DMS114 treated with DMSO at 0.1 percent for 48 hours (cell line): ENCODE measurements around the gene SNX17.
"Not testable (repeated sequence)": the region's sequence is repeated elsewhere in the genome, so short reads cannot be mapped to it uniquely, and the experiment has no call there.

Source experiments
- DNase-seq: peaks from one replicate; lab custom pipeline; 2025; ENCODE audit not compliant: unreplicated experiment; lab: John Stamatoyannopoulos, UW

Gene SNX17, protein sequence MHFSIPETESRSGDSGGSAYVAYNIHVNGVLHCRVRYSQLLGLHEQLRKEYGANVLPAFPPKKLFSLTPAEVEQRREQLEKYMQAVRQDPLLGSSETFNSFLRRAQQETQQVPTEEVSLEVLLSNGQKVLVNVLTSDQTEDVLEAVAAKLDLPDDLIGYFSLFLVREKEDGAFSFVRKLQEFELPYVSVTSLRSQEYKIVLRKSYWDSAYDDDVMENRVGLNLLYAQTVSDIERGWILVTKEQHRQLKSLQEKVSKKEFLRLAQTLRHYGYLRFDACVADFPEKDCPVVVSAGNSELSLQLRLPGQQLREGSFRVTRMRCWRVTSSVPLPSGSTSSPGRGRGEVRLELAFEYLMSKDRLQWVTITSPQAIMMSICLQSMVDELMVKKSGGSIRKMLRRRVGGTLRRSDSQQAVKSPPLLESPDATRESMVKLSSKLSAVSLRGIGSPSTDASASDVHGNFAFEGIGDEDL

DNA sequence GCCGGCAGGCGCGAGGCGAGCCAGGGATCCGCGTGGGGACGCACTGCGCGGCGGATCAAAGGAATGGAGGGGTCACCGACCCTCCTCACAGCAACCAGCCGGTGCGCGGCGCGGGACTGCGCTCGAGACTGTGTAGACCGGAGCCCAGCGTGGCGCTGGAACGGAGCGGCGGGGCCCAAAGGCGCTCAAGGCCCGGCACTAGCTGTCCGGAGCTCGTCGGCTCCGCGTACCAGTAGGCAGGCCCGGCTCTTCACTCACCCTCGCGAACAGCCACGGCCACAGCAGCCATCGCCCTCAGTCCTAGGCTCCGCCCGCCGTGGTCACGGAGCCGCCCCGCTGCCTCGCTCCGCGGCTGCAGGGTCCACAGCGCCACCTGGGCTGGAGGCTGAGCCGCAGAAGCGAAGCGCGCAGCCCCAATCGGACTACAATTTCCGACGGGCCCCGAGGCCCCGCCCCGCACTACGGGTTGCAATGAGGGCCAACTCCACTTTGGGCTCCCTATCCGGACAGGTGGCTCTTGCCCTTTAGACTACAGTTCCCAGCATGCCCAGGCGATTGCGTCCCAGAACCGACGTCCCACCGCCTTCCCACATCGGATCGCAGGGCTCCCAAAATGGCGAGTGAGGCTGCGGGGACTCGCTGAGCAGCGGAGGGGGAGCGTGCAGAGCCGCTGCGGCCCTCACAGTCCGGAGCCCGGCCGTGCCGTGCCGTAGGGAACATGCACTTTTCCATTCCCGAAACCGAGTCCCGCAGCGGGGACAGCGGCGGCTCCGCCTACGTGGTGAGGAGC lies at the start of gene SNX17, which contains the start of gene EIF2B4:
Gene SNX17 (plus strand): TSS at position 591 of the 790 bp plus-strand sequence. CDS start 128 bp downstream, at position 719.
Gene EIF2B4 (minus strand): TSS at position 313 of the 790 bp plus-strand sequence. CDS start 24 bp downstream, at position 289.
- peak; percentile 98 for DNase-seq

DNA sequence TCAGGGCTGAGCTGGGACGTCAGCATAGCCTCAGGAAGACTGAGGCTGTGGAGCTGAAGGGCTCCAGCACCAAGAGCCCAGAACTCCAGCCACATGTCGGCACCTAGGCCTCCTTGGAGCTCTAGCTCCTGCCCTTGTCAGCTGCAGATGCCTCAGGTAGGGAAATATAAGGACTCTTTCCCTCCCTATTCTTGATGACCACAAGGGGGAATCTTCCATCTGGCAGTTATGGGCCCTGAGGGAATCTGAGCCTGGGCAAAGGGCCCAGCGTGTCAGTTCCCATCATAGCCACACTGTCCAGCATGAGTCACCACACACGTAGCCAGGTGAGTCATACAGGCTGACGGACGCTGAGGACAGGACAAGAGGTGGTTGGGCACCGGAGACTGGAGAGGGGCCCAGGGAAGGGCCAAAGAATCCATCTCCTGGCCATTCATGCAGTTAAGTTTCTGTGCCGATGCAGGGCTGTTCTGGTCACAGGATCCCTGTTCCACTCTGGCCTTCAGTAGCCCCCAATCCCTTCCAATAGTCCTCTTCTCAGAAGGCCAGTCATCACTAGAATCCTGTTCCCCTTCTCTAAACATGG lies 49.4 kb upstream of the SNX17 start:
- DNase-seq: peak; percentile 29

DNA sequence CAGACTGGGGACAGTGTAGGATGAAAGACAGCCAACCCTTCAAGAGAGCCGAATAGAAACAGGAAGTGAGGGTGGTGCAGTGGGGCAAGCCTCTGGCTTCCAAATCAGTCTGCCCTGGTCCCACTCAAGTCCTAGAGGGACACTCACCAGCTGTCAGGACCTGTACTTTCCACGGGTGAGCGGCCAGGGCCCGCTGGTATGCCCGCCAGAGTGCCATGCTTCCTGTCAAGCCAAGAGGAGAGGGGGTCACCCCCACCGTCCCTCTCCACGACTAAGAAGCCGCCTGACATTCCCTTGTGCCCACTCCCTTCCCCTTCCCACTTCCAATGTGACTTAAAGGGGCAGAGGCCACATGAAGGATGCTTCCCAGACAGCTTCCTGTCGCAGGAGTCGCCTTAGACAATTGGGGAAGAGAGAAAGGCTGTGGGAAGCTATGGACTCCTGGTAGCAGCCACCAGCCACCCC lies 48.1 kb upstream of the SNX17 start:
- DNase-seq: no peak

DNA sequence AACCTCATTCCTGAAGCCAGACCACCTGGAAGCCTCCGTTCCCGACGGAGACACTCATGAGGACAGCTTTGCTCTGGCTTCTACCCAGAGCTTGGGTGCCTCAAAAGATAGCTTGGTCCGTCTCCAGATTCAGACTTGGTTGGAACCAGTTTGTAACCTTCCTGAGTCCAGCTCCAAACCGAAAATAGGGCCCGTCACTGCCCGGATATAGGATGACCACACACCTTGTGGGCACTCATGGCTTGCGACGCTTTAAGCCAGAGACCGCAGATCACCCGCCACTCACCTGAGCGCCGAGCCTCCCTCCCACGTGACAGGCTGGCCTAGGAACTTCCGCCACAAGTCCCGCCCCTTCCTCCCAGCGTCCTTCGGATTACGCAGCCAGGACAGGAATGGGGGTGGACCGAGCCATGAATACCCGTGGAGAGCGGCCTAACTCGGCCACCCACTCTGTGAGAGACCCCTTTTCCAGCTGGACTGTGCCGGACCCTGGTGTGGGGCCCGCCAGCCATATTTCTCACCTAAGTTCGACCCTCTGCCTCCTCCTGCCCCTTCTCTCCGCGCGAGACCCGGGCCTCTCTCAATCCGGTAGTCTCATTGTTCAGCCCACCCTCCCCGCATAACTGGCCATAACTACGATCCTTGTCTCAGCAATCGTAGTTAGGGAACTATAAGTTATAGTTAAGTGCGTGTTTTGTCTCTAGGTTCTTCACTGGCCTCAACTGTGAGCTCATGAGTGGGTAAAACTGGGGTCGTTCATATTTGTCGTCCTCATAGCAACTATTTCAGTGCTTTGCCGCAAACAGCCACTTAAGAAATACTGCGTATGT lies 47.4 kb upstream of the SNX17 start, which contains the start of gene MPV17:
Gene MPV17 (minus strand): TSS at position 332 of the 830 bp plus-strand sequence. CDS start 580 bp downstream, outside the sequence.
- DNase-seq: peak; percentile 81

DNA sequence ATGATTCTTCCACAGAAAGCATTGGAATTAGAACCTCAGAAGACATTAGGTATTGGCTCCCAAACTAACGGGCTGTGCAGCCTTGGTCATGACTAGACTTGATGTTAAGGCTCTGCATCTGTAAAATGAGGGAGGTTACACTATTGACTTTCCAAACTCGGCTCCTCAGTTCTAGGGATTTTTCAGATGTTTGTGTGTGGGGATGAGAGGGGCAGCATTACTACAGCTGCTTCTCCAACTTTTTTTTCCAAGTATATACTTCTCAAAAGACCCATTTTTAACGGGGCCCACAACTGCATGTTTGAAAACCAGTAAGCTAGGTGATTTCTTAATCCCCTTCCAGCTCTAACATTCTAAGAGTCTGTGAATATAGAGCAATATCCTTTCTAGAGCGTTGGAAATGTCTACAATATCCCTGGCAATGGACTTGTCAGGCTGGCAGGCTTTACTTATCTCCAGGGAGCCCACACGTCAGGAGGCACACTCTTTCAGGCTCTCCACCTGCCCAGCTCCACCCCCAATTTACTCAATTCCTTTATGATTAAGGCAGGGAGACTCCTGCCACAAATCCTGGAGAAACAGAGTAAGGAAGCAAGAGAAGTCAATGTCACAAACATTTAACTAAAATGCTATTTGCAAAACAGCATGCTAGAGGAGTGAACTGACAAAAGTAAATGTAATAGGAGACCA lies 46.7 kb upstream of the SNX17 start:
- DNase-seq: no peak

DNA sequence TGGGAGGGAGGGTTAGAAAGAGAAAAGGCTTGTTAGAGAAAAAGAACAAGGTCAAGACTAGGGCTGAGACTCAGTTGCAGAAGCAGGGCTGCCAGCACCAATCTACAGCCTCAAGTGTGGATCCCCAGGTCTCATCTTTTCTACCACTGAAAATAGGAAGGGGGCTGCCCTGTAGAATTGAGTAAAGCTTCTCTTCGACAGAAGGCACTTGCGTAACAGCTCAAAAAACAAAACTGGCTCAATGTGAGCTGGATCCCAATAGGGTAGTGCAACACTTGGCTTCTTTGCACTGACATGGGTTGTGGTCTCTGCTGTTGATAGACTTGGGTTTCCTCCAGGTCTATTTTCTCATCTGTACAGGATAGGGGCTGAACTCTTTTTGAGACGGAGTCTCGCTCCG lies 45.7 kb upstream of the SNX17 start:
- no peak for DNase-seq

DNA sequence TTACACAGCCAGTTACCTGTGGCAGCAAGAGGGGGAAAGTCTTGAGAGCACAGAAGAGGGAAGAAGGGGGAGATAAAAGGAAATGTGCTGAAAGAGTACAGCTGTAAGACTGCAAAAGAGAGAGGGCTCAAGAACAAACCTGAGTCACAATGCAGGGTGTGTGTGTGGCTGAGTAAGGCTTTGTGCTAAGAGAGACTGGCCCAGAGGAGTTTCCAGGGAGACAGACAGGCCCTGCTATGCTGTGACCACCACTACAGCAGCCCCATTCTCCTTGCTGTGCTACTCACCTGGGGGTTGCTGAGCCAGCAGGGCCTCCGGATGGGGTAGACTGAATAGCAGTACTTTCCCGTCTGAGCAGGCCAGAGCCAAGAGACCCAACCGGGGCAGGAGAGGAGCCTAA lies 35.1 kb upstream of the SNX17 start:
- DNase-seq: no peak

DNA sequence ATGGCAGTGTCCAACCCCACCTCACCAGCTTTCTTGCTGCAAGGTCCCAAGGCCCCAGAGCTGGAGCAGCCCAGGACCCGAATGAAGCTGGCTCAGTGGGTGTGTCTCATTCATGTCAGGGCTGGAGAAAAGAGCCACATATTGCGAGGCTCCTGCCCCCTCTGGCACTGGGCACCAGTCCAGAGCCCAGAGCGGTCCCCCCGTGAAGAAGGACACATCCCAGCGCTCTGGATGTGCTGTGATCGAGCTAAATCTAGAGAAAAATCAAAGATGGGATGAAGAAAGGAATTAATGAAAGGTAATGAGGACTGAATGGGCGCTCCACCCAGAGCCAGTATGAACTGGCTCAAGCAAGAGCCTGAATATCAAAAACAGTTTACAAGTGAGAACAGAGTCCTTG lies 34.2 kb upstream of the SNX17 start:
- no peak for DNase-seq

DNA sequence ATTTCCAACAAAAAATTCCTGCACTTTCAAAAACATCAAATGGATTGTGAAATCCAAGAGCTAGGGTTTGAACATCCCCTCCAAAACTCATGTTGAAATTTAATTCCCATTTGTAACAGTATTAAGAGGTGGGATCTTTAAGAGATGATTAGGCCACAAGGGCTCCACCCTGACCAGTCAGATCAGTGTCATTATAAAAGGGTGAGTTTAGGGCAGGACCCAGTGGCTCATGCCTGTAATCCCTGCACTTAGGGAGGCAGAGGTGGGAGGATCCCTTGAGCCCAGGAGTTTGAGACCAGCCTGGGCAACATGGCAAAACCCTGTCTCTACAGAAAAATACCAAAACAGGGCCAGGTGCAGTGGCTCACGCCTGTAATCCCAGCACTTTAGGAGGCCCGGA lies 22.8 kb upstream of the SNX17 start:
- no peak for DNase-seq

DNA sequence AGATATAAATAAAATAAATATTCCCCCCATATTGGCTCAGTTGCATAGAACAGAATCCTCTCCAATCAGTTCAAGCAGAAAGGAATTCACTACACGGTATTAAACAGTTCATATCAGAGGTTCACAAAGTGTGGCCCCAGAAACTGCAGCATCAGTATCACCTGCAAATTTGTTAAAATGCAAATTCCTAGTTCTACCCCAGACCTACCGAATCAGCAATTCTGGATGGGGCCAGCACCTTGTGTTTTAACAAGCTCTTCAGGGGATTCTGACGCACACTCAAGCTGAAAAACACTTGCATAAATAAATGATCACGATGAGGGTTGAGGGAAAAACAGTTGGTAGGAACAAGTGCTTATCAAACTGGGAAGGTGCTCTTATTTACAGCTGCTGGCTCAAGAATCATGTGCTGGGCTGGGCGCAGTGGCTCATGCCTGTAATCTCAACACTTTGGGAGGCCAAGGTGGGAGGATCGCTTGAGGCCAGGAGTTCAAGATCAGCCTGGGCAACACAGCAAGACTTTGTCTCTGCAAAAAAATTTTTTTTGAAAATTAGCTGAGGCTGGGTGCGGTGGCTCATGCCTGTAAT lies 20.2 kb upstream of the SNX17 start:
- DNase-seq: no peak

DNA sequence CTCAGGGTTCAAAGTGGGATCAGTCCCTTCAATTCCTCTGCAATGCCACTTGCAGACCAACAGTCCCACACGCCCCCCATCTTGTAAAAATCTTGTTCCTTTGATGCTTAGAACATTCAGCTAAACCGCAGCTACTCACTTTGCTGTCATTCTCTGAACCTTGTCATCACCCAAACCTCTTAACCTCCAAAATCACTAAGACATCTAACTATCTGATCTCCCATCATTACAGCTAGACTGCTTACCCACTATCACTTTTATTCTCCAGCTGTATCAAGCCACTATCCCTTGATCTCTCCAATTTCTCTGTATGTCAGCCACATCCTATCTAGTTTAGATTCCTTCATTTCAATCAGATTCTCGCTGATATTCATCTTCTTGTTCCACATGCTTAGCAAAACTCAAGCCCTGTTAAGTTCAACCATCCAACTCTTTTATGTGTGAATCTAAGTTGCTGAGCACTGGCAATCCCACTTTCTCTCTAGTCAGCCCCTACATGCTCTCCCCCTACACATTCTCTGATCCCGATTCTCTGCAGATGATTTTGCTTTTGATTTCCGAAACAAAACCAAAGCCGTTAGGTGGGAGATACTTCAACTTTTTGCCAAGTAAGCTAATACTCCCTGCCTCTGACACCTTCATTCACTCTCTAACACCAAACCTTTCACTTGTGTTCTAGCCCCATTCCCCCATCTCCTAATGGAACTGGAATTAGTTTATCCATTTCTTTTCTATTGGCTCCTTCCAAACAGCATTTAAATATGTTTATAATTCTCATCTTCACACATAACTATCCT lies 18.4 kb upstream of the SNX17 start:
- DNase-seq: no peak

DNA sequence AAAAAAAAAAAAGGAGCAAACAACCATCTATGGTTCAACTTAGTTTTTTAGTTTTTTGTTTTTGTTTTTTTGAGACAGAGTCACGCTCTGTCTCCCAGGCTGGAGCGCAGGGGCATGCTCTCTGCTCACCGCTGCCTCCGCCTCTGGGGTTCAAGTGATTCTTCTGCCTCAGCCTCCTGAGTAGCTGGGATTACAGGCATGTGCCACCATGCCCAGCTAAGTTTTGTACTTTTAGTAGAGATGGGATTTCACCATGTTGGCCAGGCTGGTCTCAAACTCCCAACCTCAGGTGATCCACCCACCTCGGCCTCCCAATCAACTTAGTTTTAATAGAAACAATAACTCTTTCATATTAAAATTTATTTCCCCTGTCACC lies 17.0 kb upstream of the SNX17 start:
- not testable (repeated sequence) for DNase-seq

DNA sequence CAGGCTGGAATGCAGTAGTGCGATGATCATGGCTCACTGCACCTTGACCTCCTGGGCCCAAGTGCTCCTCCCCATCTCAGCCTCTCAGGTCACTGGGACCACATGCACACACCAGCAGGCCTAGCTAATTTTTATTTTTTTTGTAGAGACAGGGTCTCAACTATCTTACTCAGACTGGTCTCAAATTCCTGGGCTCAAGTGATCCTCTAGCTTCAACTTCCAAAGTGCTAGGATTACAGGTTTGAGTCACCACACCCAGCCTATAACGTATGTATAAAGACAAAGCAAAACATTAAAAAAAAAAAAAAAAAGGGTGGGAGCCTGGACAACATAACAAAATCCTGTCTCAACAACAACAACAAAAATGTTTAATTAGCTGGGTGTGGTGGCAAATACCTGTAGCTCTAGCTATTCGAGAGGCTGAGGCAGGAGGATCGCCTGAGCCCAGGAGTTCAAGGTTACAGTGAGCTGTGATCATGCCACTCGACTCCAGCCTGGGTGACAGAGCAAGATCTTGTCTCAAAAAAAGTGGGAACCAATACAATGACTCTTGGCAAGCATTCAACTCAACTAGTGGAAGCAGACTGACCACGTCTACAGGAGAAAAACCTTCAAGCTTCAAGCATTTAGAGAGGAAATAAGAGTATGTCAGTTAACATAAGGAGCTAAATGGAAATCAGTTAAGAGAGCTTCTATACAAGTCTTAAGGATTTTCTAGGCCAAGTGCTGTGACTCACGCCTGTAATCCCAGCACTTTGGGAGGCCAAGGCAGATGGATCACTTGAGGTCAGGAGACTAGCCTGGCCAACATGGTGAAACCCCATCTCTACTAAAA lies 16.4 kb upstream of the SNX17 start:
- no peak for DNase-seq

DNA sequence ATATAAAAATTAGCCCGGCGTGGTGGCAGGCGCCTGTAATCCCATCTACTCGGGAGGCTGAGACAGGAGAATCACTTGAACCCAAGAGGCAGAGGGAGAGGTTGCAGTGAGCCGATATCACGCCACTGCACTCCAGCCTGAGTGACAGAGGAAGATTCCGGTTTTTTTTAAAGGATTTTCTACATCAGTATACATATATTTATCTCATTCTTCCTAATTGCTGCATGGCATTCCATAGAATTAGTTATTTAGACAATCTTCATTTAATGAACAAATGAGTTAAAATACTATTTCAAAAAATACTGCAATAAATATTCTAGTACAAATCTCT lies 15.9 kb upstream of the SNX17 start:
- DNase-seq: no peak

DNA sequence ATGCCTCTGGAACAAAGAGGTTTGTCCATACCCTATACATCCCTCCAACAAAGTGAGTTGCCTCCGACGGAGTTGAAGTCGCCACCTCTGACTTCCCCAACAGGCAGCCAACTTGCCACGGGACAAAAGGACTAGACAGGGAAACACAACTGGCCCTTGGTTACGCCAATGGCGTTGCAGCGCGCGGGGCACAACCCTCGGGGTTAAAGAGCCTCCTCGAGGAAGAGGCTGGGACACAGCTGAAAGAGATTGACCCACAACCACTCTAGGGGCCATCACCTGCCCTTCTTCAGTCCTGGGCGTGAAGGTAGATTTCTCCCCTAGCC lies 14.4 kb upstream of the SNX17 start:
- DNase-seq: no peak

DNA sequence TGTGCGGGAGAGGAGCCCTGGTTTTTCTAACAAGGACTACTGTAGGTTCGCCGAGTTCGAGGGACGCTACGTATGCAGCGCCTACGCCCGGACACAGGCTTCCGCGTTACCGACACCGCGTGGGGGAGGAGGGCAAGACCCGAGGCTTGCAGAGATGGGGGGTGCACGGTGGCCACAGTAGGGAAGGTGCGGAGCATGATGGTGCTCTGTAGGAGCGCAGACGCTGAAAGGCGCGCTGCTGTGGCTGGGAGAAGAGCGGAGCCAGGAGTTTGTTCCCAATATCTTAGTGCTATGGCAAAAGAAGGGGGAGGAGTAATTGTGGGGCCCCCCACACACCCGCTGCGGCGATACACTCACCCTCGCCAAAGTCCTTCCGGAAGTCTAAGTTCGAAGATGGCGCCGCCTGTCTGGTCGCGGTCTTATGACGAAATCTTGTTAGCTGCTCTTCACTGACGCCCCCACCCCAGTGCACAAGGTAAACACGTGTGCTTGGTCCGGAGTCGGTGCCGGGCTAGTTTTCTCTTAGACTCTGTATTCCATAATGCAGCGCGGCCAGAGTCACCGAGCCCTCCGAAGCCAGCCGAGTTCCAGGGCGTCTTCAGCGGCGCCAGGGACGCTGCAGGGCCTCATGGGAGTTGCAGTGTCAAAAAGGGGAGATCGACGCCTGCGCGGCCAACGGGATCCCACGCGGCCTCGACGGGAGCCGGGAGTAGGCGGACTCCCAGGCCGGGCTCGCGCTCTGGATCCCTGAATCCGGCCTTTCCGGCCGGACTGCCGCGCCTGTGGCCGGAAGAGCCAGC lies 13.8 kb upstream of the SNX17 start, which contains the start of gene GTF3C2:
Gene GTF3C2 (minus strand): TSS at position 383 of the 800 bp plus-strand sequence. CDS start 13,210 bp downstream, outside the sequence.
- peak; percentile 95 for DNase-seq
